NCI-H146 treated with DMSO at 0.1 percent for 48 hours (cell line): Measurements from ENCODE around the gene RNF13.

Experiments used
- DNase-seq: peaks from one replicate; lab custom pipeline; 2025; ENCODE audit not compliant: unreplicated experiment; lab: John Stamatoyannopoulos, UW

The RNF13 gene, protein sequence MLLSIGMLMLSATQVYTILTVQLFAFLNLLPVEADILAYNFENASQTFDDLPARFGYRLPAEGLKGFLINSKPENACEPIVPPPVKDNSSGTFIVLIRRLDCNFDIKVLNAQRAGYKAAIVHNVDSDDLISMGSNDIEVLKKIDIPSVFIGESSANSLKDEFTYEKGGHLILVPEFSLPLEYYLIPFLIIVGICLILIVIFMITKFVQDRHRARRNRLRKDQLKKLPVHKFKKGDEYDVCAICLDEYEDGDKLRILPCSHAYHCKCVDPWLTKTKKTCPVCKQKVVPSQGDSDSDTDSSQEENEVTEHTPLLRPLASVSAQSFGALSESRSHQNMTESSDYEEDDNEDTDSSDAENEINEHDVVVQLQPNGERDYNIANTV

DNA sequence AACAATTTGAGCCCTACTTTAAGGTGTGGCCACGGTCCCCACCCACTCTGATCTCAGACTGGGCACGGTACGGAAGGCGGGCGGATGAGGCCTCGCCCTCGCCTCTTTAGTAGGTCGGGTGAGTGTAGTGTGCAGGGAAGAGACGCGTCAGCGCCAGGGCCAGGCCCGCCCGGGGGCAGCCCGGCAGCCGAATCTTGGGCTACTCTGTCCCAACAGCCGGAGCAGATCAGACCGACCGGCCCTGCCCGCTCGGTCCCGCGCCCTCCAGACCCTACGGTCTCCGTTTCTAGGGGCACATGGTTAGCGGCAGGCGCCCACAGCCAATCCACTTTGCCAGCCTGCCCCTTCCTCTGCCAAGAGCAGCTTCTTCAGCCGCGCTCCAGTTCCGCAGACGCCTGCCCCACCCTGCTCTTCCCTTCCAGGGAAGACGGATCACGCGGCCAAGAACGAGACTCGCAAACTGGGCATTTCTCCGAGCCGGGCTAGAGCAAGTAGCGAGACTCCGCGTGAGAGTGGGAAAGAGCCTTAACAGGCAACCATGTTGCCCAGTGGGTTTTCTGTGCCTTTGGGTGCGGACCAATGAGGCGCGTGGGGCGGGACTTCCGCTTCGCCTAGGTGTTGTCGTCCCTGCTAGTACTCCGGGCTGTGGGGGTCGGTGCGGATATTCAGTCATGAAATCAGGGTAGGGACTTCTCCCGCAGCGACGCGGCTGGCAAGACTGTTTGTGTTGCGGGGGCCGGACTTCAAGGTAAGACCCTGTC, at the start of gene RNF13:
Gene RNF13 (plus strand): TSS at position 610 of the 761 bp plus-strand sequence. CDS start 32,812 bp downstream, outside the sequence.
- DNase-seq: peak; percentile 96

GRCh38 chr3:149763565-149764195, 49.3 kb upstream of the RNF13 start:
- DNase-seq: no peak

DNA sequence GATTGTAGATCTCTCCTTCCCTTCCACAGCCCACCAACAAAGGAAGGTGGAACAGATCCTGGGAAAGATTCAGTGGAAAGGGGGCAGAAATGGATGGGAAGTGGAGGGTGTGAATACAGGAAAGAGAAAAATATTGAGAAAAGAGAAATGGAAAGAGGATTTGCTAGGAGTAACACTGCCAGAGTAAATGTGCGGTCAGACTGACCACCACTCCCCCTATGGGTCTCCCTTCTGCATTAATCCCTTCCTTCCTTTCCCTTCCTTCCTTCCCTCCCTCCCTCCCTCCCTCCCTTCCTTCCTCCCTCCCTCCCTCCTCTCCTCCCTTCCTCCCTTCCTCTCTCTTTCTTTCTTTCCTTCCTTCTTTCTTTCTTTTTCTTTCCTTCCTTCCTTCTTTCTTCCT, 48.7 kb upstream of the RNF13 start:
- DNase-seq: no peak

DNA sequence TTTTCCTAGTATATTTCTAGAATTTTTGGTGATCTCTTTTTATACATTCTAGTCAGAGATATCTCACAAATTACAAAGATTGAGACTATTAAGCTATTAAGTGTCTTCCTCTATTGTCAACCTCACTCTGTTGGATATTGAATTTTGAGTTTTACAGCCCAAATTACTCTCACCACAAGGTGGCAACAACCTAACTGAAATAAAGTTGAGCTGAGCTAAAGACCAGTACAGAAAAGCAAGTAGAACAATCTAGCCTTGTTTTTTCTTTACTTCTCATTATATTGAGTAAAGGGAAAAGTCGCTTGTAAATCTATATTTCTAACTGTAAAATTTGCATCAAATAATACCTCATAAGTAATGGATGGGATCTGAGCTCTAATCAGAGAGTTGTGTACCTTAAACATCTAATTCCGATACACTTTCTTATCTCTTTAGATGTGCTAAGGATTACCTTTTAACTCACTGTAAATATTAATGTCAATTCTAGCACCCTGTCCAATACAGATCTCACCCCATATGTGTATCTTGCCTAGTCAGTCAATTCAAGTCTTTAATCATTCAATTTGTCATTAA, 47.2 kb upstream of the RNF13 start:
- DNase-seq: peak; percentile 63

GRCh38 chr3:149767720-149768119, 45.3 kb upstream of the RNF13 start:
- DNase-seq: no peak

GRCh38 chr3:149768704-149769103, 44.3 kb upstream of the RNF13 start:
- no peak for DNase-seq

GRCh38 chr3:149770246-149770645, 42.8 kb upstream of the RNF13 start:
- no peak for DNase-seq

DNA sequence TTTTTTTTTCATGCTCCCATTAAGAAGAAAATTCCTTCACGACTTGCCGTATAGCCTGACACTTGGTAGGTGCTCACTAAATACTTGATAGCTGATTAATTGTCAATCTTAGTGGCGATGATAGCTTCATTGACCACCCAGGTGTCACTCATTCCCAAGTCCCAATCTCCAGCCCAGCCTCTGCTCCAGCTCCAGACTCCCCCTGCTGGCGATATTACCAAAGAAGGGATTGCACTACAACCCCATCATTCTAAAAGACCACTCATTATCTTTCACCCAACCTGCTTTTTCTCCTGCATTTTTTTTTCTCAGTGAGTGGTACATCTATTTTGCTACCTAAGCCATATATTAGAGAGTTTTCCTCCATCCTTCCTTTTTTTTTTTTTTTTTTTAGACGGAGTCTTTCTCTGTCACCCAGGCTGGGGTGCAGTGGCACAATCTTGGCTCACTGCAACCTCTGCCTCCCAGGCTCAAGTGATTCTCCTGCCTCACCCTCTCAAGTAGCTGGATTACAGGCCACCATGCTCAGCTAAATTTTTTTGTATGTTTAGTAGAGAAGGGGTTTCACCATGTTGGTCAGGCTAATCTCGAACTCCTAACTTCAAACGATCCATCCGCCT, 41.3 kb upstream of the RNF13 start:
- DNase-seq: peak; percentile 28

DNA sequence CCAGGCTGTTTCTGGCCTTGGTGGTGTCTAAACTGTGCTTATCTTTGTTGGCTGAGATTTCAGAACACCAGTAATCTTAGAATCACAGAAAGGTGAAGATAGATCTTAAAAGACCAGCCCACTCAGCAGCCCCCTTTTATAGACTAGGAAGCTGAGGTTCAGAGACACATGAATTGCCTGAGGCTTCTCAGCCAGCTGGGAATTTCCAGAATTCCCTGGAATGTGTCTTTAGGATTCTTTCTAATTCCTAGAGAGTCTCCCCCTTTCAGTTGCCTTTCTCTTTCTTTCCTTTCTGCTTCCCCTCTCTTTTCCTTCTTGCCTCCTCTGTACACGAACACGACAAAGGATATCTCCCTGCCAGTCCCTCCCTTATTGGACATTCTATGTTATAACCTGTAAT, 40.2 kb upstream of the RNF13 start:
- no peak for DNase-seq

GRCh38 chr3:149776170-149776569, 36.8 kb upstream of the RNF13 start:
- DNase-seq: no peak

DNA sequence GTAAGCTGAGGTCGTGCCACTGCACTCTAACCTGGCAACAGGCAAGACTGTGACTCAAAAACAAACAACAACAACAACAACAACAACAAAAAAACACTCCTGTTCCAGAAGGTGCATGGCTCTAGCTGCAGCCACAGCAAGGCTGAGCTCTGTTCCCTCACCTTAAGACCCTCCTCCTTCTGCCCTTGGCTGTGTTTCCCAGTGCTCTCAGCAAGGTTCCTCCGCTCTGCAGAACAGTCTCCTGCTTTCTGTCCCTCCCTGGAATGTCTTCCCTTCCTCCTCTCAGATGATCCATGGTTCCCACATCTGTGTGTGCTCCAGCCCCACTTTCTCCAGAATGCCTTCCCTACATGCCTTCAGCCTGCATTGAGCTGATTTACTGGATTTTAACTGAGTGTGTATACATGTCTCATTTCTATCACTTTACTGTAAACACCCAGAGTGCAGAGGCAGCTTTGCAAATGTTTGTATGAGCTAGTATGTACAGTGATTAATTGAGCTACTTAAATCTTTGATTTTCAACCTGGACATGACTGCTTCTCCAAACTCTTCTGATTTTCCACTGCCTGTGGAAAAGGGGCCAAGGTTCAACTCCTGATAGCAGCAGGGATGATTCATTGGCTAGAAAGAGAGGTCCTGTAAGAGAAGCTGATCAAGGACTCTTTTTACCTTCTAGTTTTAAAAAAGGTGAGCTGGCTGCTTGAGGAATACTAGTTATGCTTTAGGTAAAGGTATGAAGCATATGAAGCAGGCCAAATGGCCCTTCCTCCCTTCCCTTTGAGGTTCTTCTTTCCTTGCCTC, 35.4 kb upstream of the RNF13 start:
- DNase-seq: no peak

DNA sequence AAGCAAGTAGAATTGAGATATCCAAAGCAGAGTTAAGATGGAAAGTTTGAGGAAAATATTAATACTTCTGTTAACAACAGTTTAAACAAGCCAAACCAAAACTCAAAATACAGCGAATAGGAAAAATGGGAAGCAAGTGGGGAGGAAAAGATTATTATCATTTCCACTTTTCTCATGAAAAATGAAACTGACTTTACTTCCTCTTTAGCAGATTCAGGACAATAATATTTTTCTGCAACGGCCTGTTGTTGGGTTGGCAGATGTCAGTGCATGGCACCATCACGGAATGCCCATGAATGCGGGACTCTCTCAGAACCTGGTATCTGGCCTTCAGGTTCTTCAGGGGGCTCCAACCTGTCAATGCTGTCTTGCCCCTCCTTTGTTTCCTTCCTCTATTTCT, 31.8 kb upstream of the RNF13 start:
- no peak for DNase-seq

DNA sequence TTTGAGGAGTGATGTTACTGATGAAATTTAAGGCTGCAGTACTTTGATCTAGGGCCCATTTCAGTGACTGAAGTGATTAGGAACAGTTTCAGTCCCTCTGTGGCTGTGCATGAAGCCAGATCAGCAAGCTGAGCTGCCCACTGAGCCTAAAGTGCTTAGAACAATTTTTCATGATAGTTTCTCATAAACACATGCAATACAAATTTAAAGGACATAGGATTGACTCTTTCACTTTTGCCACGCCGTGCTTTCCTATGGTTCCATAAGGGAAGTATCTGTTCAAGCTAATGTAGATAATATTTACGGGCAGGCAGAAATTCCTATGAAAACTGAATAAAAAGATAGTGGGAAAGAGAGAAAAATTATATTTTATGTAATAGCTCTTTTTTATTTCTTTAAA, 31.3 kb upstream of the RNF13 start:
- no peak for DNase-seq

DNA sequence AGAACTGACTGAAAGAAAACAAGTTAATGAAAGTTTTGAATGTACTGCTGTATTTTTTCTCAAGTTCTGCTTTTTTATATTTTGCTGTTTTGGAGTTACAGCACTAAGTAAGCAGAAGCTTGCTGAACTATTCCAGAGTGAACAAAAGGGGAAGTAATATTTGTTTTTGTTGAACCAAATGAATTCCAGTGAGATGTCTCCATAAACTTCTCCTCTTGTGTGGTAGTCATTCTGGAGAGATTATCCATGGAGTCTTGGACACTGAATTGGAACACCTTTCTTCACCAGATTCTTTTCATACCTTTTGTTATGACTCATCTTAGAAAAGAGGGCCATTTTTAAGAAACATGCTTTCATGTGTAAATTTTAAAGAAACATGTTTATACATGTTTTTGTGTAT, 29.4 kb upstream of the RNF13 start:
- DNase-seq: no peak

- no peak for DNase-seq
Observed at GRCh38 chr3:149784064-149784704, 28.8 kb upstream of the RNF13 start.

DNA sequence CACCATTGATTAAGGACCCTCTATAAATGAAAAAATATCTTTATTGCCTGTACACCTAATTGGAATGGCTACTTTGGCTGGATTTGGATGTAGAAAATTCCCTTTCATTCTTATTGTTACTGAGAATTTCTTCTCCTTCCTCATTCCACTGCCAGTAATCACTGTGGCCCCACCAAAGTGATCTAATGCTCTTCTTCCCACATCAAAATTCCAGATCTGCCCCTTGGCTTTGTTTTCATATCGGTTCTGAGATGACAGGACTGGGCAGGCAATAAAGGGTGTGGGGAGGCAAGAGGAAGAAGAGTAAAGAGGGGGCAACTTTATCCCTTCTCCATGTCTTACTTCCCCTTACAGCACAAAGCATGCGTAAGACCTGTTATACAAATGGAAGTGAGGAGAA, 22.7 kb upstream of the RNF13 start:
- DNase-seq: no peak

GRCh38 chr3:149790698-149791097, 22.3 kb upstream of the RNF13 start:
- no peak for DNase-seq

DNA sequence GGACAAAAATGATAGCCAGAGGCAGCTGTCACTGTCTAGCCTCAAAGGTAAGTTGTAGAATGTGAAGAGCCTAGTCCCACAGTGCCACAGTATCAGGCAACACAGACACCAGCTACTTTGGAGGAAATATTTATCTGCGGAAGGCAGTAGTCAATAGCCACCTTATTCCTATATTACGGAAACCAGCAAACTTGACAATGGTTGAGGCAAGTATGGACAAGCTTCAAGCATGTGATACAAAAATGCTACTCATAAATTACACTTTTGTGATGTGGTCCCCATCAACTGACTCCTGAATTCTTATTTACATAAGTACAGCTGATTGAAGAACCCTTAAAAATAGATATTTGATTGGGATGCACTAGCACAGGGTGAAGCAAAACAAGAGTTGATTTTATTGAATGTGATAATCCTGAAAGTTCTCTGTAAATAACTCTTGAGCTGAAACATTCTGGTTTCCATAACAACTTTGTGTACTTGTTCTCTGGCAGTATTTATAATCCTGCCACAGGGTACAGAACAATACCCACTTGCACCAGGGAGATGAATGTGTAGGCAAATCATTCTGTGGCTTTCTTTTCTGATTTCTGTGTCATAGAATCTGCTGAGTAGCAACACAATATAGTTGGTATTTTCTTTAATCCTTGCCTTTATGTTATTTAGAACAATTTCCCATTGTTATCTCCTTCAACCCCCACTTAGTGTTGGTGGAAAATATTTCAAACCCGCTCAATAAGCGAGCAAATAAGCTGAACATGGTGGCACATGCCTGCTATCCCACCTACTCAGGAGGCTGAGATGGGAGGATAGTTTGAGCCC, 20.4 kb upstream of the RNF13 start, which contains the start of gene ANKUB1:
Gene ANKUB1 (minus strand): TSS at position 103 of the 819 bp plus-strand sequence. CDS start 188 bp downstream, outside the sequence.
- no peak for DNase-seq

GRCh38 chr3:149796026-149796425, 17.0 kb upstream of the RNF13 start:
- no peak for DNase-seq
